Stimulated activated naive CD8-positive, alpha-beta T cell treated with anti-CD3 and anti-CD28 coated beads, Interleukin-15, amount 100 ng/mL, for 72 hours (primary cell): ENCODE measurements around the gene RHBDF2.

Experiments
- ATAC-seq: fragments of 150-1000 bp; cut with Tn5 transposase; 2 replicates; pipeline ENCODE4 v1.10.0; 2021; ENCODE audit warnings: mild to moderate bottlenecking, moderate library complexity
- DNase-seq, 2 donors: peaks; one replicate each; pipeline ENCODE4 v3.0.0; 2021 to 2022
- H3K27ac Mint-ChIP-seq, 2 donors: one replicate each; pipeline ENCODE4 v1.8.0; 2022; ENCODE audit warnings: mild to moderate bottlenecking in 2 of 2, mixed read lengths in 2 of 2, moderate library complexity in 2 of 2
- H3K27me3 Mint-ChIP-seq: one replicate; pipeline ENCODE4 v1.8.0; 2022; ENCODE audit warnings: mixed read lengths
- H3K4me1 Mint-ChIP-seq: one replicate; pipeline ENCODE4 v1.8.0; 2022; ENCODE audit warnings: mild to moderate bottlenecking, mixed read lengths
- H3K4me3 Mint-ChIP-seq, 2 donors: one replicate each; pipeline ENCODE4 v1.8.0; 2022; ENCODE audit warnings: mild to moderate bottlenecking in 2 of 2, mixed read lengths in 2 of 2, moderate library complexity in 1 of 2
- H3K9me3 Mint-ChIP-seq, 2 donors: one replicate each; pipeline ENCODE4 v1.8.0; 2022; ENCODE audit warnings: mixed read lengths in 2 of 2

The RHBDF2 gene

GRCh38 chr17:76500747-76501017 is 541 bp downstream of the RHBDF2 start:
- ATAC-seq (peak; percentile 44), DNase-seq (no peak)
- no peaks in the 10 kb centered on the region for H3K9me3 Mint-ChIP-seq
- H3K4me3 Mint-ChIP-seq, result peak overlapping the region; percentile 89 to 94
- no peaks in the 10 kb centered on the region for H3K27me3 Mint-ChIP-seq
- H3K4me1 Mint-ChIP-seq, result peaks cover 64% of the 10 kb centered on the region
- H3K27ac Mint-ChIP-seq, result peak overlapping the region; percentile 40 to 91

GRCh38 chr17:76500074-76500746 is 1.0 kb downstream of the RHBDF2 start:
- DNase-seq (no peak), ATAC-seq (no peak)
- no peaks in the 10 kb centered on the region for H3K27me3 Mint-ChIP-seq
- peak overlapping the region; percentile 89 to 94 for H3K4me3 Mint-ChIP-seq
- H3K4me1 Mint-ChIP-seq, result peaks cover 68% of the 10 kb centered on the region
- H3K27ac Mint-ChIP-seq, result peak overlapping the region; percentile 40 to 91
- no peaks in the 10 kb centered on the region for H3K9me3 Mint-ChIP-seq

- H3K4me1 Mint-ChIP-seq, result peaks cover 73% of the 10 kb centered on the region
- peak overlapping the region; percentile 29 to 89 for H3K4me3 Mint-ChIP-seq
- H3K9me3 Mint-ChIP-seq, result no peaks in the 10 kb centered on the region
- no peak for ATAC-seq
- H3K27ac Mint-ChIP-seq, result no peak overlapping the region
- no peaks in the 10 kb centered on the region for H3K27me3 Mint-ChIP-seq
- DNase-seq, result no peak
Observed at GRCh38 chr17:76499267-76499667, 2.0 kb downstream of the RHBDF2 start.

GRCh38 chr17:76498876-76499251 is 2.4 kb downstream of the RHBDF2 start:
- DNase-seq (no peak), ATAC-seq (no peak)
- Mint-ChIP-seq H3K9me3 (no peaks in the 10 kb centered on the region), H3K4me3 (no peak overlapping the region), H3K27ac (no peak overlapping the region), H3K27me3 (no peaks in the 10 kb centered on the region), H3K4me1 (peaks cover 77% of the 10 kb centered on the region)

- peak overlapping the region in 1 of 2 donors; percentile 19 for H3K27ac Mint-ChIP-seq
- DNase-seq (no peak), ATAC-seq (no peak)
- H3K9me3 Mint-ChIP-seq, result no peaks in the 10 kb centered on the region
- no peak overlapping the region for H3K4me3 Mint-ChIP-seq
- peaks cover 84% of the 10 kb centered on the region for H3K4me1 Mint-ChIP-seq
- H3K27me3 Mint-ChIP-seq, result no peaks in the 10 kb centered on the region
Observed at GRCh38 chr17:76497979-76498875, 3.0 kb downstream of the RHBDF2 start.

GRCh38 chr17:76497699-76497978 is 3.6 kb downstream of the RHBDF2 start:
- Mint-ChIP-seq H3K27me3 (no peaks in the 10 kb centered on the region), H3K9me3 (no peaks in the 10 kb centered on the region), H3K4me3 (no peak overlapping the region), H3K27ac (no peak overlapping the region), H3K4me1 (peaks cover 89% of the 10 kb centered on the region)
- DNase-seq (no peak), ATAC-seq (no peak)

- DNase-seq (no peak), ATAC-seq (no peak)
- Mint-ChIP-seq H3K27me3 (no peaks in the 10 kb centered on the region), H3K4me1 (peaks cover 91% of the 10 kb centered on the region), H3K9me3 (no peaks in the 10 kb centered on the region), H3K27ac (peak overlapping the region in 1 of 2 donors; percentile 85), H3K4me3 (no peak overlapping the region)
Observed at GRCh38 chr17:76496464-76496863, 4.8 kb downstream of the RHBDF2 start.

- H3K27ac Mint-ChIP-seq, result peak overlapping the region in 1 of 2 donors; percentile 59
- no peak for DNase-seq
- H3K4me1 Mint-ChIP-seq, result peaks cover 94% of the 10 kb centered on the region
- no peak overlapping the region for H3K4me3 Mint-ChIP-seq
- H3K9me3 Mint-ChIP-seq, result no peaks in the 10 kb centered on the region
- ATAC-seq, result no peak
- H3K27me3 Mint-ChIP-seq, result no peaks in the 10 kb centered on the region
Observed at GRCh38 chr17:76495663-76496400, 5.4 kb downstream of the RHBDF2 start.

- peak; percentile 7 for ATAC-seq
- H3K27me3 Mint-ChIP-seq, result no peaks in the 10 kb centered on the region
- peak overlapping the region; percentile 80 to 82 for H3K4me3 Mint-ChIP-seq
- no peak for DNase-seq
- peaks cover 79% of the 10 kb centered on the region for H3K4me1 Mint-ChIP-seq
- peak overlapping the region; percentile 24 to 93 for H3K27ac Mint-ChIP-seq
- no peaks in the 10 kb centered on the region for H3K9me3 Mint-ChIP-seq
Observed at GRCh38 chr17:76493505-76494167, 7.6 kb downstream of the RHBDF2 start.

GRCh38 chr17:76492989-76493501 is 8.2 kb downstream of the RHBDF2 start:
- ATAC-seq (peak; percentile 74), DNase-seq (peak in 1 of 2 donors; percentile 64)
- Mint-ChIP-seq H3K4me3 (peak overlapping the region; percentile 80 to 82), H3K27ac (peak overlapping the region; percentile 24 to 93), H3K27me3 (no peaks in the 10 kb centered on the region), H3K9me3 (no peaks in the 10 kb centered on the region), H3K4me1 (peaks cover 73% of the 10 kb centered on the region)

GRCh38 chr17:76492123-76492988 is 8.9 kb downstream of the RHBDF2 start:
- peak; percentile 75 for ATAC-seq
- peaks cover 66% of the 10 kb centered on the region for H3K4me1 Mint-ChIP-seq
- H3K9me3 Mint-ChIP-seq, result no peaks in the 10 kb centered on the region
- peak; percentile 35 to 61 for DNase-seq
- peak overlapping the region; percentile 87 to 91 for H3K27ac Mint-ChIP-seq
- H3K4me3 Mint-ChIP-seq, result peak overlapping the region; percentile 80 to 82
- H3K27me3 Mint-ChIP-seq, result no peaks in the 10 kb centered on the region

GRCh38 chr17:76491271-76492122 is 9.7 kb downstream of the RHBDF2 start:
- H3K4me1 Mint-ChIP-seq, result peaks cover 57% of the 10 kb centered on the region
- no peaks in the 10 kb centered on the region for H3K9me3 Mint-ChIP-seq
- DNase-seq (peak in 1 of 2 donors; percentile 29), ATAC-seq (peak; percentile 27)
- no peaks in the 10 kb centered on the region for H3K27me3 Mint-ChIP-seq
- H3K4me3 Mint-ChIP-seq, result peak overlapping the region; percentile 80 to 82
- H3K27ac Mint-ChIP-seq, result peak overlapping the region; percentile 87 to 91

- H3K4me3 Mint-ChIP-seq, result no peak overlapping the region
- DNase-seq (no peak), ATAC-seq (no peak)
- peak overlapping the region in 1 of 2 donors; percentile 23 for H3K27ac Mint-ChIP-seq
- no peaks in the 10 kb centered on the region for H3K27me3 Mint-ChIP-seq
- peaks cover 49% of the 10 kb centered on the region for H3K4me1 Mint-ChIP-seq
- H3K9me3 Mint-ChIP-seq, result no peaks in the 10 kb centered on the region
Observed at GRCh38 chr17:76490112-76490710, 11.0 kb downstream of the RHBDF2 start.
